BLaER1 treated with 17β-estradiol and CSF1 and Interleukin-3, amounts not matched to agents 10 nM and 100 nM (cell line): ENCODE data around the gene SLC25A1.

Source experiments
- H3K27ac ChIP-seq, 11 experiments: shearing (Covaris generic); formaldehyde crosslinking; 2 replicates each; pipeline ENCODE4 v1.8.1; 2022
- H3K27me3 ChIP-seq, 11 experiments: shearing (Covaris generic); formaldehyde crosslinking; 2 replicates each; pipeline ENCODE4 v1.8.1; 2022
- H3K36me3 ChIP-seq, 11 experiments: shearing (Covaris generic); formaldehyde crosslinking; 2 replicates each; pipeline ENCODE4 v1.8.1; 2022
- H3K4me1 ChIP-seq, 10 experiments: shearing (Covaris generic); formaldehyde crosslinking; 2 replicates each; pipeline ENCODE4 v1.8.1; 2022
- H3K4me2 ChIP-seq, 11 experiments: shearing (Covaris generic); formaldehyde crosslinking; 2 replicates each; pipeline ENCODE4 v1.8.1; 2022
- H3K4me3 ChIP-seq, 10 experiments: shearing (Covaris generic); formaldehyde crosslinking; 2 replicates each; pipeline ENCODE4 v1.8.1; 2022
- H3K9ac ChIP-seq, 11 experiments: shearing (Covaris generic); formaldehyde crosslinking; 2 replicates each; pipeline ENCODE4 v1.8.1; 2022
- H3K9me3 ChIP-seq, 11 experiments: shearing (Covaris generic); formaldehyde crosslinking; replicated peaks in 1 of 11; 2 replicates each; pipeline ENCODE4 v1.8.1; 2022
- H4K20me1 ChIP-seq, 11 experiments: shearing (Covaris generic); formaldehyde crosslinking; 2 replicates each; pipeline ENCODE4 v1.8.1; 2022
- Cebpa-rat ChIP-seq, 11 experiments: shearing (Covaris generic); IDR thresholded peaks; 2 replicates each; pipeline ENCODE4 v1.8.1; 2022

The SLC25A1 gene

GRCh38 chr22:19222242-19223005, 43.9 kb upstream of the SLC25A1 start:
- Histone ChIP-seq H3K27ac (no peak overlapping the region), H3K27me3 (no peaks in the 10 kb centered on the region), H3K4me1 (peaks cover 15 to 43% (median 29%) of the 10 kb centered on the region in 10 experiments), H3K4me3 (no peak overlapping the region), H3K9me3 (no peaks in the 10 kb centered on the region), H3K4me2 (peak overlapping the region in 10 of 11 experiments; percentile 7 to 48 (median 30); a peak in 16 of 22 replicates), H4K20me1 (no peaks in the 10 kb centered on the region), H3K36me3 (peaks cover 0 to 51% (median 38%) of the 10 kb centered on the region in 11 experiments; a peak in 17 of 22 replicates), H3K9ac (no peak overlapping the region)
- no peak for TF ChIP-seq Cebpa-rat (IDR thresholded peaks at IDR 0.05)

GRCh38 chr22:19220867-19221266, 42.3 kb upstream of the SLC25A1 start:
- no peak overlapping the region for H3K9ac ChIP-seq
- H3K27ac ChIP-seq: no peak overlapping the region
- no peak overlapping the region for H3K4me2 ChIP-seq
- H3K4me1 ChIP-seq: peaks cover 15 to 43% (median 29%) of the 10 kb centered on the region in 10 experiments
- no peak overlapping the region for H3K4me3 ChIP-seq
- no peaks in the 10 kb centered on the region for H4K20me1 ChIP-seq
- no peaks in the 10 kb centered on the region for H3K27me3 ChIP-seq
- H3K9me3 ChIP-seq: no peaks in the 10 kb centered on the region
- peaks cover 0 to 45% (median 28%) of the 10 kb centered on the region in 11 experiments; a peak in 15 of 22 replicates for H3K36me3 ChIP-seq
- TF ChIP-seq Cebpa-rat (IDR thresholded peaks at IDR 0.05): no peak

GRCh38 chr22:19218541-19219233, 40.2 kb upstream of the SLC25A1 start:
- no peak for TF ChIP-seq Cebpa-rat (IDR thresholded peaks at IDR 0.05)
- H3K4me3 ChIP-seq: no peak overlapping the region
- H3K9me3 ChIP-seq: no peaks in the 10 kb centered on the region
- no peaks in the 10 kb centered on the region for H3K27me3 ChIP-seq
- no peak overlapping the region for H3K9ac ChIP-seq
- H4K20me1 ChIP-seq: no peaks in the 10 kb centered on the region
- peaks cover 0 to 34% (median 22%) of the 10 kb centered on the region in 11 experiments; a peak in 13 of 22 replicates for H3K36me3 ChIP-seq
- peaks cover 14 to 40% (median 28%) of the 10 kb centered on the region in 10 experiments for H3K4me1 ChIP-seq
- peak overlapping the region in 5 of 11 experiments; percentile 14 to 49 (median 36); a peak in 6 of 22 replicates for H3K4me2 ChIP-seq
- no peak overlapping the region for H3K27ac ChIP-seq

GRCh38 chr22:19216579-19216978, 38.0 kb upstream of the SLC25A1 start:
- Histone ChIP-seq H3K4me1 (peaks cover 1 to 19% (median 10%) of the 10 kb centered on the region in 10 experiments; a peak in 16 of 20 replicates), H3K9me3 (no peaks in the 10 kb centered on the region), H4K20me1 (no peaks in the 10 kb centered on the region), H3K27ac (no peak overlapping the region), H3K36me3 (peaks cover 0 to 29% (median 10%) of the 10 kb centered on the region in 11 experiments; a peak in 12 of 22 replicates), H3K9ac (no peak overlapping the region), H3K27me3 (no peaks in the 10 kb centered on the region), H3K4me2 (no peak overlapping the region), H3K4me3 (no peak overlapping the region)
- no peak for TF ChIP-seq Cebpa-rat (IDR thresholded peaks at IDR 0.05)

- H3K9me3 ChIP-seq: no peaks in the 10 kb centered on the region
- no peak overlapping the region for H3K4me2 ChIP-seq
- H3K27me3 ChIP-seq: no peaks in the 10 kb centered on the region
- peaks cover 0 to 21% (median 5%) of the 10 kb centered on the region in 11 experiments; a peak in 12 of 22 replicates for H3K36me3 ChIP-seq
- no peak overlapping the region for H3K27ac ChIP-seq
- no peaks in the 10 kb centered on the region for H4K20me1 ChIP-seq
- H3K4me1 ChIP-seq: peaks cover 0 to 17% (median 10%) of the 10 kb centered on the region in 10 experiments; a peak in 12 of 20 replicates
- H3K4me3 ChIP-seq: no peak overlapping the region
- H3K9ac ChIP-seq: 0 out of 22 replicates have a peak overlapping the region, but pooled peaks of 1 of the 11 experiments have one; percentile 0
- TF ChIP-seq Cebpa-rat (IDR thresholded peaks at IDR 0.05): no peak
These were observed 36.8 kb upstream of the SLC25A1 start for GRCh38 chr22:19215360-19215759.

- peaks cover 0 to 28% (median 16%) of the 10 kb centered on the region in 11 experiments; a peak in 14 of 22 replicates for H3K36me3 ChIP-seq
- H3K4me2 ChIP-seq: no peak overlapping the region
- no peaks in the 10 kb centered on the region for H4K20me1 ChIP-seq
- H3K4me3 ChIP-seq: no peak overlapping the region
- no peaks in the 10 kb centered on the region for H3K27me3 ChIP-seq
- H3K9ac ChIP-seq: no peak overlapping the region
- TF ChIP-seq Cebpa-rat (IDR thresholded peaks at IDR 0.05): no peak
- no peaks in the 10 kb centered on the region for H3K9me3 ChIP-seq
- H3K4me1 ChIP-seq: peaks cover 0 to 15% (median 10%) of the 10 kb centered on the region in 10 experiments; a peak in 12 of 20 replicates
- H3K27ac ChIP-seq: no peak overlapping the region
These were observed 35.5 kb upstream of the SLC25A1 start for GRCh38 chr22:19214078-19214473.

- H3K36me3 ChIP-seq: peaks cover 0 to 33% (median 22%) of the 10 kb centered on the region in 11 experiments; a peak in 14 of 22 replicates
- TF ChIP-seq Cebpa-rat (IDR thresholded peaks at IDR 0.05): no peak
- no peaks in the 10 kb centered on the region for H3K9me3 ChIP-seq
- H3K27me3 ChIP-seq: no peaks in the 10 kb centered on the region
- no peak overlapping the region for H3K27ac ChIP-seq
- no peak overlapping the region for H3K9ac ChIP-seq
- no peak overlapping the region for H3K4me3 ChIP-seq
- peaks cover 0 to 10% (median 5%) of the 10 kb centered on the region in 10 experiments; a peak in 11 of 20 replicates for H3K4me1 ChIP-seq
- H4K20me1 ChIP-seq: no peaks in the 10 kb centered on the region
- H3K4me2 ChIP-seq: no peak overlapping the region
These were observed 35.0 kb upstream of the SLC25A1 start for GRCh38 chr22:19213442-19214077.

GRCh38 chr22:19213001-19213400, 34.5 kb upstream of the SLC25A1 start:
- TF ChIP-seq Cebpa-rat (IDR thresholded peaks at IDR 0.05): no peak
- Histone ChIP-seq H3K4me2 (no peak overlapping the region), H3K9ac (no peak overlapping the region), H3K36me3 (peaks cover 0 to 38% (median 26%) of the 10 kb centered on the region in 11 experiments; a peak in 14 of 22 replicates), H3K4me3 (no peak overlapping the region), H3K4me1 (peaks cover 0 to 5% (median 1%) of the 10 kb centered on the region in 10 experiments; a peak in 7 of 20 replicates), H3K27ac (no peak overlapping the region), H3K9me3 (no peaks in the 10 kb centered on the region), H4K20me1 (no peaks in the 10 kb centered on the region), H3K27me3 (no peaks in the 10 kb centered on the region)
